ENCODE measurements around the gene MARF1.
"Not testable (repeated sequence)": the region's sequence is repeated elsewhere in the genome, so short reads cannot be mapped to it uniquely, and the experiment has no call there.

The MARF1 gene, protein sequence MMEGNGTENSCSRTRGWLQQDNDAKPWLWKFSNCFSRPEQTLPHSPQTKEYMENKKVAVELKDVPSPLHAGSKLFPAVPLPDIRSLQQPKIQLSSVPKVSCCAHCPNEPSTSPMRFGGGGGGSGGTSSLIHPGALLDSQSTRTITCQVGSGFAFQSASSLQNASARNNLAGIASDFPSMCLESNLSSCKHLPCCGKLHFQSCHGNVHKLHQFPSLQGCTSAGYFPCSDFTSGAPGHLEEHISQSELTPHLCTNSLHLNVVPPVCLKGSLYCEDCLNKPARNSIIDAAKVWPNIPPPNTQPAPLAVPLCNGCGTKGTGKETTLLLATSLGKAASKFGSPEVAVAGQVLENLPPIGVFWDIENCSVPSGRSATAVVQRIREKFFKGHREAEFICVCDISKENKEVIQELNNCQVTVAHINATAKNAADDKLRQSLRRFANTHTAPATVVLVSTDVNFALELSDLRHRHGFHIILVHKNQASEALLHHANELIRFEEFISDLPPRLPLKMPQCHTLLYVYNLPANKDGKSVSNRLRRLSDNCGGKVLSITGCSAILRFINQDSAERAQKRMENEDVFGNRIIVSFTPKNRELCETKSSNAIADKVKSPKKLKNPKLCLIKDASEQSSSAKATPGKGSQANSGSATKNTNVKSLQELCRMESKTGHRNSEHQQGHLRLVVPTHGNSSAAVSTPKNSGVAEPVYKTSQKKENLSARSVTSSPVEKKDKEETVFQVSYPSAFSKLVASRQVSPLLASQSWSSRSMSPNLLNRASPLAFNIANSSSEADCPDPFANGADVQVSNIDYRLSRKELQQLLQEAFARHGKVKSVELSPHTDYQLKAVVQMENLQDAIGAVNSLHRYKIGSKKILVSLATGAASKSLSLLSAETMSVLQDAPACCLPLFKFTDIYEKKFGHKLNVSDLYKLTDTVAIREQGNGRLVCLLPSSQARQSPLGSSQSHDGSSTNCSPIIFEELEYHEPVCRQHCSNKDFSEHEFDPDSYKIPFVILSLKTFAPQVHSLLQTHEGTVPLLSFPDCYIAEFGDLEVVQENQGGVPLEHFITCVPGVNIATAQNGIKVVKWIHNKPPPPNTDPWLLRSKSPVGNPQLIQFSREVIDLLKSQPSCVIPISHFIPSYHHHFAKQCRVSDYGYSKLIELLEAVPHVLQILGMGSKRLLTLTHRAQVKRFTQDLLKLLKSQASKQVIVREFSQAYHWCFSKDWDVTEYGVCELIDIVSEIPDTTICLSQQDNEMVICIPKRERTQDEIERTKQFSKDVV (N-terminal part only)

DNA sequence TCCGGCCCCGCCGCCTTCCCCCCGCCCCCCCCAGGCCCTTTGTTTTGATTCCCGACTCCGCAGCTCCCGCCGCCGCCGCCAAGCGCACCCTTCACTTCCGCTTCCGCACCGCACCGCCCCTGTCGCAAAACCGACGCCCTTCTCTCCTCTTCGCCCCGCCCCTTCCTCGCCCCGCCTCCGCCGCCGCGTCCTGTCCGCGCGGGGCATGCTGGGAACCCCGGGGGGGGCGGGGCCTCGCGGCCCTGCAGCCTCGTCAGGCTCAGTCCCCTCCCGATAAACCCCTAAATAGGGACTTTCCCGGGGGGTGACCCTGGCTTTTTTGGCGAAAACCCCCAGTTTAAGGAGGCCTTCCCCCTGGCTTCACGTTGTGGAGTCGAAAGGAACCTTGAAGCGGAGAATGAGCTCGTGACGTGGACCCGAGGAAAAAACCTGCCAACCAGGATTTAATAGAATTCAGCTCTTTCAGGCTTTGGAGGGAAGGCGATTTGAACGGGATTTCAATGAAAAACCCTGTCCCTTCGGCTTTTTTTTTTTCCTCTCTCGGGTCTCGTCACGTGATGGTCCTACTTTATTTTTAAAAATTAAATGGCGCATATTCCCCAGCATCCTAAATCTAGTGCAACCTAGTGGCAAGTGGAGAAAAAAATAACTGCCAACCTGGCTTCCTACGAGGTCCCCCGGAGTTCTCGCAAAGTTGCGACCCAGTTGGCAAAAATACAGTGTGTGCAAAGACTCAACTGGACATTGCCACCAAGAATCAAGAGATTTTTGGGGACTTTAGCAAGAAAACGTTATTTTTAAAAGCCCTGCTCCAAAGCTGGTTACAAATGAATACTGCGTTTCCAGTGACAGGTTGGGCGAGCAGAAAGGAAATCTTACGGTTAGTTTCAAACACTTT lies at the start of gene MARF1:
TSS of gene MARF1 (minus strand) at position 107 of the 898 bp plus-strand sequence. CDS start 3,921 bp downstream, outside the sequence.
- DNase-seq: peak; percentile 93

DNA sequence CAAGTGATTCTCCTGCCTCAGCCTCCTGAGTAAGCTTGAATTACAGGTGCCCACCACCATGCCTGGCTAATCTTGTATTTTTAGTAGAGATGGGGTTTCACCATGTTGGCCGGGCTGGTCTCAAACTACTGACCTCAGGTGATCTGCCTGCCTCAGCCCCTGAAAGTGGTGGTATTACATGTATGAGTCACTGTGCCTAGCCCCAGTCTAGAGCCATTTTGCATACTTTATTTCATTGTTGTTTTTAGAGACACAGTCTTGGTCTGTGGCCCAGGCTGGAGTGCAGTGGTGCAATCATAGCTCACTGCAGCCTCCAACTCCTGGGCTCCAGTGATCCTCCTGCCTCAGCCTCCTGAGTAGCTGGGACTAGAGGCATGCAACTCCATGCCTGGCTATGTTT lies 49.6 kb upstream of the MARF1 start:
- not testable (repeated sequence) for DNase-seq

DNA sequence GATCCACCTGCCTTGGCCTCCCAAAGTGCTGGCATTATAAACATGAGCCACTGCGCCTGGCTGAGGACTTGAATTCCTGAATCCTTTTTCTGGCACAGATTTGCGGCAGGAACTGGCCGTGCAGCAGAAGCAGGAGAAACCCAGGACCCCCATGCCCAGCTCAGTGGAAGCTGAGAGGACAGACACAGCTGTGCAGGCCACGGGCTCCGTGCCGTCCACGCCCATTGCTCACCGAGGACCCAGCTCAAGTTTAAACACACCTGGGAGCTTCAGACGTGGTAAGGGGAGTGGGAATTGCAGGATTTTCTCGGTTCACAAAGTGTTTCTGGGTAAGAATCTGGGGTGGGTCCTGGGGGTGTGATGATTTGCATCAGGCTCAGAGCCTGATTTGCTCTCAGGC lies 48.1 kb upstream of the MARF1 start:
- no peak for DNase-seq

DNA sequence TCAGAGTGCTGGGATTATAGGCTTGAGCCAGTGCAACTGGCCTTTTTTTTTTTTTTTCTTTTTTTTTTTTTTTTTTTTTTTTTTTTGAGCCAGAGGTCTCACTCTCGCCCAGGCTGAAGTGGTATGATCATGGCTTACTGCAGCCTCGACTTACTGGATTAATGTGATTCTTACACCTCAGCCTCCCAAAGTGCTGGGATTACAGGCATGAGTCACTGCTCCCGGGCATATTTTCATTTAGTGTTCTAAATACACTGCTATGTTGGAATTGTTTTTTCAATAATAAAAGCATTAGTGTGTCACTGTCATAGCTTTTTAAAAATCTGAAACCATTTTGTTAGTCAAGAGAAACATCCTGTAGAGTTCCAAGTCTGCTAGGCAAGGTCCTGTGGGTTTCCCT lies 47.3 kb upstream of the MARF1 start:
- DNase-seq: no peak

DNA sequence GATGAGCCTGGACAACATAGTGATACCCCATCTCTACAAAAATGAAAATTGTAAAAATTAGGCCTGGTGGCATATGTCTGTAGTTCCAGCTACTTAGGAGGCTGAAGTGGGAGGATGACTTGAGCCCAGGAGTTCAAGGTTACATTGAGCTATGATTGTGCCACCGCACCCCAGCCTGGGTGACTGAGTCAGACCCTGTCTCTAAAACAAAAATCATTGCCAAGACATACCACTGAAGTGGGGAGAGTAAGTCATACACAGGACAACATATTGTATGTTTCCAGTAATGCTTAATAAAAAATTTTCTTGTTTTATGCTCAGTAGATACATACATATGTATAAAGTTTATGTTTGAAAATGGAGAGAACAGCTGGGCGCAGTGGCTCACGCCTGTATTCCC lies 46.3 kb upstream of the MARF1 start:
- no peak for DNase-seq

DNA sequence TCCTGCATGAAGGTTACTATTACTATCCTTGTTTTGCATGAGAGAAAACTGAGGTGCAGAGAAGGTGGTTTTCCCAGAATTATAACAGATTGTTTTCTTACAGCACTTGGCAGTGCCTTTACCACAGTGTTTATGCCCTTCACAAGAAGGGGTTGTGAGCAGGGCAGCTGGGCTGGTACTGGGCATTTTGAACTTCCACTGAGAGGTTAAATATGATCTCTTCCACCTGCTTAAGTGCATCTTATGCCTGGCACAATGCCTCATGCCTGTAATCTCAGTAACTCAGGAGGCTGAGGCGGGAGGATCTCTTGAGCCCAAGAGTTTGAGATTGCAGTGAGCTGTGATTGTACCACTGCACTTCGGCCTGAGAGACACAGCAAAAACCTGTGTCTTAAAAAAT lies 43.3 kb upstream of the MARF1 start:
- no peak for DNase-seq

DNA sequence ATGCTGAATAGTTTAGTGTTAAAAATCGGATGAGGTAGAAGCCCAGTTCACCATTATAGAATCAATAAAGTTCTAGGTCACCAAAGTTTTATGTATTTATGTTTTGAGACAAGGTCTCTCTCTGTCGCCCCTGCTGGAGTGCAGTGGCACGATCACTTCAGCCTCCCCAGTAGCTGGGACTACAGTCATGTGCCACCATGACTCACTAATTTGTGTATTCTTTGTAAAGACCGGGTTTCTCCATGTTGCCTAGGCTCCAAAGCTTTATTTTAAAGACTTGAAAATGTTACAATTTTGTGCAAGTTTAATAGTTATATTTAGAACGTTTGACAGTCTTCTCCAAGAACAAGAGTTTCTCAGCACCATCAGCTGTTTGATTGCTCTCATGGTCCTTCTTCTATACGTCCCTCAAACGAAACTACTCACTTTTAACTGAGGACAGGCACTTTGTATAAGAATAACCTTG lies 39.2 kb upstream of the MARF1 start:
- DNase-seq: no peak

DNA sequence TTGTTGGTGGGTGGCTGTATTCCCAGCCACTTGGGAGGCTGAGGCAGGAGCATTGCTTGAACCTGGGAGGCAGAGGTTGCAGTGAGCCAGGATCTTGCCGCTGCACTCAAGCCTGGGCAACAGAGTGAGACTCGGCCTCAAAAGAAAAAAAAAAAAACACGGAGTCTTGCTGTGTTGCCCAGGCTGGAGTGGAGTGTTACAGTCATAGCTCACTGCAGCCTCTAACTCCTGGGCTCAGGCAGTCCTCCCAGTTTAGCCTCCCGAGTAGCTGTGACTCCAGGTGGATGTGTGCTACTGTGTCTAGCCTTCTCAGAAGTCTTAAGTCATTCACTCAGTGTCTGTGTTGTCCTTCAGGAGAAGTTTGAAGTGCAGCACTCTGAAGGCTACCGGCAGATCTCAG lies 34.5 kb upstream of the MARF1 start:
- no peak for DNase-seq

DNA sequence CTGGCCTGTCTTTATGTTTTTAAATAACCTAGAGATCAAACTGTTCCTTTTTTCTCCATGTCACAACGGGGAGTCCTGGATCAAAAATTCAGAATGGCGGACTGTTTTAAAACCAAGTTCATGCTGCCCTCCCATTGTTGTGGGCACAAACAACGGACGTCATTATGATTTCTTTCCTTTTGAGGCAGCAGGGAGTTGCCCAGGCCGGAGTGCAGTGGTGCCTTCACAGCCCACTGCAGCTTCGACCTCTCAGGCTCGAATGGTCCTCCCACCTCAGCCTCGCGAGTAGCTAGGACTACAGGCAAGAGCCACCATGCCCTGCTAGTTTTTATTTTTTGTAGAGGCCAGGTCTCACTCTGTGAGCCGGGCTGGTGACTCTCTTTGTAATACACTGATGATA lies 33.6 kb upstream of the MARF1 start:
- DNase-seq: no peak

DNA sequence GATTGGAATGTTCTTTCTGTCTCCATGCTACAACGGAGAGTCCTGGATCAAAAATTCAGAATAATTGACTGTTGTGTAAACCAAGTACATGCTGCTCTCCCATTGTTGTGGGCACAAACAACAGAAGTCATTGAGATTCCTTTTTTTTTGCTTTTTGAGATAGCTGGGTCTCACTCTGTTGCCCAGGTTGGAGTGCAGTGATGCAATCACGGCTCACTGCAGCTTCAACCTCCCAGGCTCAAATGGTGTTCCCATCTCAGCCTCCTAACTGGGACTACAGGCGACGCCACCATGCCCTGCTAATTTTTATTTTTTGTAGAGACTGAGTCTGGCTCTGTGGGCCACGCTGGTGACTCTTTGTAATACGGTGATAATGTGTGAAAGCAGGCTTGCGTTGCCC lies 31.6 kb upstream of the MARF1 start:
- DNase-seq: no peak

DNA sequence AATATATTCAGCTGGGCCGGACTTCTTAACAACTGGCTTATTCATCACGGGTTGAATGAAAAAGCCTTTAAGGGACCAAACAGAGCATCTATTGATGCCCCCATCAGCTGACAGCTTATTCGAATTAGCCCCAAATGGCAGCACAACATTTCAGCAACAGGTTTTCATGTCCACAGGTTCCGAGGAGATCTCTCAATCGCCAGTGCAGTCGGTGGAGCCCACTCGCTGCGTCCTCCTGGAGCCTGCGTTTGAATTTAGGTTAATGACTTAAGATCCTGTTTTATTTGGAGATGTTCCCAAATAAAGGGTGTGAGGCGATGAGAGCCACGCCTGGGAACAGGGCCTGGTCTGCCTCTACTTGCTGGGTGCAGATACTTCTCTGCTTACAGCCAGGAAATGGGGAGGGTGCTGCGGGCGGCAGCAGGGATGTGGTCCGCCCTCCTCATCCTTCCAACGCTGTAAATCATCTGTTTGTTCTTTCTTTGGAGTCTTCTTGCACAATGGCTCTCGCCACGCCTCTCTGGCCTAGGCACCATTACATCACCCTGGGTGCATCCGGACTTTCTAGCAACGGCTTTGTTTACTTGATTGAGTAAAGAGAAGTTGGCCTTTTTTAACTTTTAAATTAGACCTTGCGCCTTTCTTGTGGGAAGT lies 29.7 kb upstream of the MARF1 start:
- DNase-seq: peak; percentile 60

DNA sequence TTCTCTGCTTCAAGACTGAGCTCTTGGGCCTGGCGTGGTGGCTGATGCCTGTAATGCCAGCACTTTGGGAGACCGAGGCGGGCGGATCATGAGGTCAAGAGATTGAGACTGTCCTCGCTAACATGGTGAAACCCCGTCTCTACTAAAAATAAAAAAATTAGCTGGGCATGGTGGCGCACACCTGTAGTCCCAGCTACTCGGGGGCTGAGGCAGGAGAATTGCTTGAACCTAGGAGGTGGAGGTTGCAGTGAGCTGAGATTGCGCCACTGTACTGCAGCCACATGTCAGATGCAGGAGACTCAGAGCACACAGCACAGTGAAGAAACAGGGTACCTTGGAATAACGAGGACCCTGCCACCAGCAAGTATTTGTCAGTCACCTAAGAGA lies 29.2 kb upstream of the MARF1 start:
- DNase-seq: not testable (repeated sequence)

DNA sequence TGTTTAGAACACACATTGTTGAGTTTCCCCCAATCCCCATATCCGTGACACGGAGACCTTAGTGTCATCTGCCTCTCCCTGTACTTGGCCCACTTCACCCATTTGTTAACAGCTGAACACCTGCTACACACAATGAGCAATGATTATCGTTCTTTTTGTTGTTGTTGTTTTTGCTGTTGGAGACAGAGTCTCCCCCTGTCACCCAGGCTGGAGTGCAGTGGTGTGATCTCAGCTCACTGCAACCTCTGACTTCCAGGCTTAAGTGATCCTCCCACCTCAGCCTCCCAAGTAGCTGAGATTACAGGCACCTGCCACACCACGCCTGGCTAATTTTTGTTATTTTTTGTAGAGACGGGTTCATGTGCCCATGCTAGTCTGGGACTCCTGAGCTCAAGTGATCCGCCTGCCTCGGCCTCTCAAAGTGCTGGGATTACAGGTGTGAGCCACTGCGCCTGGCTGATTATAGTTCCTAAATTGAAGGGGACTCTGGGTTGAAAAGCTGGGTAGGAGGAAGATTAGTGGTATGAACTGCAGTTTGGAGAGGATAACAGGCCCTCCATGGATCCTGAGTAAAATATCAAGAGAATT lies 28.7 kb upstream of the MARF1 start:
- DNase-seq: no peak

DNA sequence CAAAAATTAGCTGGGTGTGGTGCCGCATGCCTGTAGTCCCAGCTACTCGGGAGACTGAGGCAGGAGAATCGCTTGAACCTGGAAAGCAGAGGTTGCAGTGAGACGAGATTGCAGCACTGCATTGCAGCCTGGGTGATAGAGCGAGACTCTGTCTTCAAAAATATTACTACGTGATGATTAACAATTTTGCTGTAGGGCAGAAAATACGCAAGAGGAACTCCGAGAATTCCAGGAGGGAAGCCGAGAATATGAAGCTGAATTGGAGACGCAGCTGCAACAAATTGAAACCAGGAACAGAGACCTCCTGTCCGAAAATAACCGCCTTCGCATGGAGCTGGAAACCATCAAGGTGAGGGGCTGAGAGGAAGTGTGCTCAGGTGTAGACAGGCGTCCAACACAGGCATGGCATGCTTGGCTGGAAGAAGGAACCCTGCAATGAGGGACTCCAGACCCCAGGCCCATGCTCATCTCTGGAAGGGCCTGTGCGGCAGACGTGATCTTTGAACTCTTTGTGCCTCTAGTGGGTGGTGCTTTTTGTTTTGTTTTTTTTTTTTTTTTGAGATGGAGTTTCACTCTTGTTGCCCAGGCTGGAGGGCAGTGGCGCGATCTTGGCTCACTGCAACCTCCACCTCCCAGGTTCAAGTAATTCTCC lies 24.3 kb upstream of the MARF1 start:
- DNase-seq: no peak

DNA sequence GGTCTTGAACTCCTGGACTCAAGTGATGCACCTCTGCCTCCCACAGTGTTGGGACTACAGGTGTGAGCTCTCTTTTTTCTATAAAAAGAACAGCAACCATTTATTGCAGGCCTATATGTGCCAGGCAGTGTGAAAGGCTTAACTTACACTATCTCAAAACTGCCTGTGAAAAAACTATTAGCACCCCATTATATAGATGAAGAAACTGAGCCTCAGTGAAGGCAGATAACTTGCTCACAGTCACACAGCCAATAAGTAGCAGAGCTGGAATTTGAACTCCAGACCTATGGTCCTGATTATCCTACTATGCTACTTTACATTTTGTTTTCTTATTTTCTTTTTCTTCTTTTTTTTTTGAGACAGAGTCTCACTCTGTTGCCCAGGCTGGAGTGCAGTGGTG lies 22.2 kb upstream of the MARF1 start:
- no peak for DNase-seq

DNA sequence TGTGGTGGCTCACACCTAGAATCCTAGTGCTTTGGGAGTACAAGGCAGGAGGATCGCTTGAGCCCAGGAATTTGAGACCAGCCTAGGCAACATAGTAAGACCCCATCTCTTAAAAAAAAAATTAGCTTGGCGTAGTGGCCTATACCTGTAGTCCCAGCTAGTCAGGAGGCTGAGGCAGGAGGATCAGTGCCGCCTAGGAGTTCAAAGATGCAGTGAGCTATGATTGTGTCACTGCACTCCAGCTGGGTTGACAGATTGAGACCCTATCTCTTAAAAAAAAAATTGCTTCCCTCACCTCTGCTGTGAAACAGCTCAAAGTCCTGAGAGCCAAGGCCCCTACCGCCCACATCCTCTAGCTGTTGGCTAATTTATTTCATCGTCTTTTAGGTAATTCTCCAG lies 17.2 kb upstream of the MARF1 start:
- no peak for DNase-seq

DNA sequence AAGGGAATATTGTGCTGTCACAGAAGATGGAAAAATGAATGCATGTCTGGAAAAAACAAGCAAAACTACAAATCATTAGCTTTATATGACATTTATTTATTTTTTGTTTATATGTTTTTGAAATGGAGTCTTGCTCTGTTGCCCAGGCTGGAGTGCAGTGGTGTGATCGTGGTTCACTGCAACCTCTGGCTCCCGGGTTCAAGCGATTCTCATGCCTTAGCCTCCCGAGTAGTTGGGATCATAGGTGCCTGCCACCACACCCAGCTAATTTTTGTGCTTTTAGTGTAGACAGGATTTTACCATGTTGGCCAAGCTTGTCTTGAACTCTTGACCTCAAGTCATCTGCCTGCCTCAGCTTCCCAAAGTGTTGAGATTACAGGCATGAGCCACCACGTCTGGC lies 15.6 kb upstream of the MARF1 start:
- no peak for DNase-seq

DNA sequence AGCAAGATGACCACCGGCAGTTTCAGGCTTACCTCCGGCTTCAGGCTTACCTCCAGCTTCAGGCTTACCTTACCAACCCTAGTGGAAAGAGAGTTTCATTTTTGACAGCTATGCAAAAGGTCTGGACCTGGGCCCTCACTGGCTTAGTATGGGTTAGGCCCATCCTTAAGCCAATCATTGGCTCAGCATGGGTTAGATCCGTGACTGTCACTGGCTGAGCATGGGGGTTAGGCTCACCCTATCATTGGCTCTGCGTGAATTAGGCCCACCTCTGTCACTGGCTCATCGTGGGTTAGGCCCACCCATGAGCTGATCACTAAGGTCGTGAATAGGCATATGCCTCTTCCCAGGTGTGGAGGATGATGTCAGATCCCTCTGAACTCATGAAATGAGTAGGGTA lies 15.2 kb upstream of the MARF1 start:
- DNase-seq: no peak

DNA sequence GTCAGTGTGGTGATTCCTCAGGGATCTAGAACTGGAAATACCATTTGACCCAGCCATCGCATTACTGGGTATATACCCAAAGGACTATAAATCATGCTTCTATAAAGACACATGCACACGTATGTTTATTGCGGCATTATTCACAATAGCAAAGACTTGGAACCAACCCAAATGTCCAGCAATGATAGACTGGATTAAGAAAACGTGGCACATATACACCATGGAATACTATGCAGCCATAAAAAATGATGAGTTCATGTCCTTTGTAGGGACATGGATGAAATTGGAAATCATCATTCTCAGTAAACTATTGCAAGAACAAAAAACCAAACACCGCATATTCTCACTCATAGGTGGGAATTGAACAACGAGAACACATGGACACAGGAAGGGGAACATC lies 12.6 kb upstream of the MARF1 start:
- DNase-seq: not testable (repeated sequence)

DNA sequence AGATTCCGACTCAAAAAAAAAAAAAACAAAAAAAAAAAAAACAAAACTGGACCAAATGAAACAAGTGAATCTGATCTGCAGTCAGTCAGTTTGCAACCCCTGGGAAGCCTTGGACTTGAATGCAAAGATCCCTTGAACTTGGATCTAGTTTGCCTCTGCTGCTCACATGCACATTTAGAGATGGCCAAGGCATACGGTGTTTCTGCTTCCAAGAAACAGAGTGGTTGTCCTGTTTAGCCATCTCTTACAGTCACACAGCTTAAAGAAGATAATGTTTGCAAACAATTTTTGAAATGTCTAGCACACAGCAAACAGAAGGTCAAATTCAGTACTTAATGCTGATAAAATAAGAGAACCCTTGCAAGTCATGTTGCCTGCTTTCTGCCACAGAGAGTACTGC lies 11.6 kb upstream of the MARF1 start:
- no peak for DNase-seq

DNA sequence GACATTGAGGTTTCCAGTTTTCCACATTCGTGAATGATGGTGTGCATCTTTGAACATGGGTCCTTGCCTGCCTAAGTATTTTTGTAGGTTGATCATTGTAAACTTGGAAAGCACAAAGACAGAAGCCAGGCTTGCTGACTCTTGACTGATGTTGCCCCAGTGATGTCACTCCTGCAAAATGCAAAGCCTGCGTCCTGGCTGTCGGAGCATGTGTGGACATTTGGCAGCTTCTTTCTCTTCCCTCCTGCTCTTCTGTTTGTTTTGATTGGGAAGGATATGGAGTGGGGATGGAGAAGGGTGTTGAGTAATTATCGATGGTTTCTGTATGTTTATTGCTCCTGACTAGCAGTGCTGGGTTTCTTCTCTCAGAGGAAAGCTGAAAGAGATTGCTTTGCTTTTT lies 10.3 kb upstream of the MARF1 start:
- DNase-seq: no peak

Measured in GOT3 (cell line).